GM18502 (cell line): Measurements from ENCODE around the gene FAM20B.

Experiments
- ATAC-seq: cut with Tn5 transposase; IDR thresholded peaks from one replicate; pipeline ENCODE4 v1.9.1; 2021; ENCODE audit warnings: mild to moderate bottlenecking; ENCODE audit not compliant: unreplicated experiment, poor library complexity

The FAM20B gene

GRCh38 chr1:179046808-179047635 lies 21.3 kb downstream of the FAM20B start:
- no peak for ATAC-seq

GRCh38 chr1:179047636-179047997 lies 21.9 kb downstream of the FAM20B start:
- ATAC-seq: no peak

GRCh38 chr1:179048339-179049124 lies 22.8 kb downstream of the FAM20B start:
- ATAC-seq: no peak

- no peak for ATAC-seq
Observed at GRCh38 chr1:179052776-179053175, 27.1 kb downstream of the FAM20B start.

- ATAC-seq: no peak
Observed at GRCh38 chr1:179053486-179053885, 27.8 kb downstream of the FAM20B start.

- ATAC-seq: no peak
Observed at GRCh38 chr1:179055937-179056336, 30.2 kb downstream of the FAM20B start.

- no peak for ATAC-seq
Observed at GRCh38 chr1:179058487-179059483, 33.1 kb downstream of the FAM20B start.

- ATAC-seq: no peak
Observed at GRCh38 chr1:179061360-179062282, 35.9 kb downstream of the FAM20B start.

- no peak for ATAC-seq
Observed at GRCh38 chr1:179066471-179066870, 40.8 kb downstream of the FAM20B start.

GRCh38 chr1:179077396-179077795 lies 51.7 kb downstream of the FAM20B start:
- ATAC-seq: no peak

- ATAC-seq: peak; percentile 21
Observed at GRCh38 chr1:179079113-179079761, 53.5 kb downstream of the FAM20B start.

GRCh38 chr1:179080866-179081686 lies 55.4 kb downstream of the FAM20B start:
- ATAC-seq: no peak

GRCh38 chr1:179081687-179082332 lies 56.1 kb downstream of the FAM20B start, which contains the start of gene TOR3A:
Gene TOR3A (plus strand): TSS chr1:179082070. CDS start chr1:179082129, 59 bp downstream.
- ATAC-seq: peak; percentile 87

GRCh38 chr1:179082333-179082998 lies 56.8 kb downstream of the FAM20B start:
- peak; percentile 23 for ATAC-seq

GRCh38 chr1:179082999-179083335 lies 57.3 kb downstream of the FAM20B start:
- ATAC-seq: no peak

- ATAC-seq: no peak
Observed at GRCh38 chr1:179083533-179083932, 57.8 kb downstream of the FAM20B start.

- ATAC-seq: no peak
Observed at GRCh38 chr1:179087665-179088064, 62.0 kb downstream of the FAM20B start.
